H4 (cell line): ENCODE measurements around the gene BCAS4. TPM values are rescaled to one million over a fixed set of nuclear protein-coding genes. Genes with fewer than 3 reads are reported as not detected.
"Not testable (repeated sequence)": the region's sequence is repeated elsewhere in the genome, so short reads cannot be mapped to it uniquely, and the experiment has no call there.

Experiments used
- DNase-seq: peaks from one replicate; pipeline ENCODE4 v3.0.0-alpha.2; 2015; ENCODE audit warnings: low spot score
- total RNA-seq: library from RNA; depleted of rRNA; stranded (reverse); fragments of >200 nt; shearing (Covaris generic); gene quantifications from 2 replicates; pipeline ENCODE4 v1.2.3, GENCODE V29; 2014

BCAS4 gene
- total RNA-seq, 1 experiment from 2014 or later, result 11.1 TPM

GRCh38 chr20:50874758-50875665, 80.2 kb downstream of the BCAS4 start:
- no peak for DNase-seq

- no peak for DNase-seq
Observed at GRCh38 chr20:50876063-50876685, 81.3 kb downstream of the BCAS4 start.

- DNase-seq, result no peak
Observed at GRCh38 chr20:50876816-50877215, 82.0 kb downstream of the BCAS4 start.

GRCh38 chr20:50877232-50877743, 82.4 kb downstream of the BCAS4 start:
- DNase-seq, result no peak

GRCh38 chr20:50879649-50880550, 85.0 kb downstream of the BCAS4 start:
- no peak for DNase-seq

- not testable (repeated sequence) for DNase-seq
Observed at GRCh38 chr20:50881759-50882424, 87.0 kb downstream of the BCAS4 start.

GRCh38 chr20:50883856-50884255, 89.0 kb downstream of the BCAS4 start:
- no peak for DNase-seq

GRCh38 chr20:50885068-50885467, 90.2 kb downstream of the BCAS4 start:
- DNase-seq, result no peak

- no peak for DNase-seq
Observed at GRCh38 chr20:50885781-50886180, 90.9 kb downstream of the BCAS4 start.

GRCh38 chr20:50886184-50886790, 91.4 kb downstream of the BCAS4 start:
- no peak for DNase-seq

GRCh38 chr20:50887576-50887975, 92.7 kb downstream of the BCAS4 start:
- DNase-seq, result no peak

GRCh38 chr20:50891138-50891537, 96.3 kb downstream of the BCAS4 start:
- no peak for DNase-seq

- no peak for DNase-seq
Observed at GRCh38 chr20:50892394-50892793, 97.5 kb downstream of the BCAS4 start.

- DNase-seq, result no peak
Observed at GRCh38 chr20:50893620-50894019, 98.8 kb downstream of the BCAS4 start.

- DNase-seq, result no peak
Observed at GRCh38 chr20:50895111-50895830, 100.4 kb downstream of the BCAS4 start.

GRCh38 chr20:50898475-50898874, 103.6 kb downstream of the BCAS4 start:
- DNase-seq, result no peak

- DNase-seq, result no peak
Observed at GRCh38 chr20:50900261-50900660, 105.4 kb downstream of the BCAS4 start.

GRCh38 chr20:50901301-50901700, 106.4 kb downstream of the BCAS4 start:
- no peak for DNase-seq

GRCh38 chr20:50903353-50904051, 108.6 kb downstream of the BCAS4 start:
- DNase-seq, result no peak
